Midbrain (tissue), 1 donor: ENCODE data around the gene GJB3.
"Not testable (repeated sequence)": the region's sequence is repeated elsewhere in the genome, so short reads cannot be mapped to it uniquely, and the experiment has no call there.

ENCODE experiments used
- DNase-seq: peaks from one replicate; lab custom pipeline; 2025; lab: John Stamatoyannopoulos, UW

Gene GJB3

GRCh38 chr1:34786521-34787325 lies 5.7 kb downstream of the GJB3 start:
- DNase-seq = peak; percentile 78

GRCh38 chr1:34787461-34788420 lies 6.7 kb downstream of the GJB3 start:
- DNase-seq = no peak

GRCh38 chr1:34790985-34791384 lies 10.0 kb downstream of the GJB3 start:
- DNase-seq = no peak

GRCh38 chr1:34792424-34792823 lies 11.4 kb downstream of the GJB3 start:
- DNase-seq = no peak

GRCh38 chr1:34792868-34793727 lies 12.1 kb downstream of the GJB3 start, which contains the start of gene GJA4:
Gene GJA4 (plus strand): TSS chr1:34792999. CDS start chr1:34794214, 1,215 bp downstream.
- DNase-seq = no peak

GRCh38 chr1:34794001-34794789 lies 13.2 kb downstream of the GJB3 start:
- DNase-seq = no peak

GRCh38 chr1:34794790-34795180 lies 13.8 kb downstream of the GJB3 start:
- DNase-seq = no peak

- no peak for DNase-seq
Measured at GRCh38 chr1:34795916-34796315, 14.9 kb downstream of the GJB3 start.

- DNase-seq = no peak
Measured at GRCh38 chr1:34796990-34797389, 16.0 kb downstream of the GJB3 start.

- no peak for DNase-seq
Measured at GRCh38 chr1:34800214-34800613, 19.2 kb downstream of the GJB3 start.

GRCh38 chr1:34803770-34804169 lies 22.8 kb downstream of the GJB3 start:
- no peak for DNase-seq

GRCh38 chr1:34806396-34806795 lies 25.4 kb downstream of the GJB3 start:
- no peak for DNase-seq

- no peak for DNase-seq
Measured at GRCh38 chr1:34808051-34808810, 27.2 kb downstream of the GJB3 start.

- DNase-seq = not testable (repeated sequence)
Measured at GRCh38 chr1:34810781-34811180, 29.8 kb downstream of the GJB3 start.

- no peak for DNase-seq
Measured at GRCh38 chr1:34816332-34816731, 35.3 kb downstream of the GJB3 start.

- no peak for DNase-seq
Measured at GRCh38 chr1:34816778-34817177, 35.8 kb downstream of the GJB3 start.

GRCh38 chr1:34818862-34819261 lies 37.8 kb downstream of the GJB3 start:
- DNase-seq = not testable (repeated sequence)

- DNase-seq = no peak
Measured at GRCh38 chr1:34822202-34822601, 41.2 kb downstream of the GJB3 start.

GRCh38 chr1:34824817-34825454 lies 43.9 kb downstream of the GJB3 start:
- no peak for DNase-seq
